HEK293T (cell line): ENCODE data around the gene GMCL2.

ENCODE experiments used
- CTCF ChIA-PET: fragments of 350-600 bp; formaldehyde crosslinking; extraction: SDS; loops from one replicate; lab custom pipeline; 2021; ENCODE audit warnings: antibody characterized with exemption, inconsistent platforms; lab: Yijun Ruan, JAX
- POLR2A ChIA-PET: fragments of 350-600 bp; formaldehyde crosslinking; extraction: SDS; loops from one replicate; lab custom pipeline; 2020; ENCODE audit warnings: antibody characterized with exemption, inconsistent platforms; lab: Yijun Ruan, JAX
- DNase-seq: peaks from one replicate; pipeline ENCODE4 v3.0.0; 2012; ENCODE audit warnings: mixed read lengths; ENCODE audit errors: extremely low spot score
- ARNT ChIP-seq: fragments of 450-650 bp; IDR thresholded peaks from 2 replicates; pipeline ENCODE4 v1.6.1; 2017; ENCODE audit warnings: mild to moderate bottlenecking
- BHLHE40 ChIP-seq: fragments of 450-650 bp; IDR thresholded peaks from 2 replicates; pipeline ENCODE4 v1.6.1; 2016; ENCODE audit warnings: mild to moderate bottlenecking, moderate library complexity, borderline replicate concordance
- ELF4 ChIP-seq: fragments of 450-650 bp; IDR thresholded peaks from 2 replicates; pipeline ENCODE4 v1.6.1; 2017; ENCODE audit warnings: antibody characterized with exemption
- FOXA1 ChIP-seq: fragments of 450-650 bp; IDR thresholded peaks from 2 replicates; pipeline ENCODE4 v1.6.1; 2016; ENCODE audit warnings: mild to moderate bottlenecking
- FOXK2 ChIP-seq: fragments of 450-650 bp; IDR thresholded peaks from 2 replicates; pipeline ENCODE4 v1.6.1; 2016; ENCODE audit warnings: mild to moderate bottlenecking
- FOXM1 ChIP-seq: fragments of 450-650 bp; IDR thresholded peaks from 2 replicates; pipeline ENCODE4 v1.6.1; 2017; ENCODE audit warnings: mild to moderate bottlenecking, borderline replicate concordance
- HDGF ChIP-seq: fragments of 450-650 bp; IDR thresholded peaks from 2 replicates; pipeline ENCODE4 v1.6.1; 2017; ENCODE audit warnings: antibody characterized with exemption, borderline replicate concordance
- L3MBTL2 ChIP-seq: fragments of 450-650 bp; conservative IDR thresholded peaks from 2 replicates; pipeline ENCODE4 v1.6.1; 2016; ENCODE audit warnings: mild to moderate bottlenecking
- LEF1 ChIP-seq: fragments of 450-650 bp; IDR thresholded peaks from 2 replicates; pipeline ENCODE4 v1.6.1; 2017; ENCODE audit warnings: mild to moderate bottlenecking, borderline replicate concordance
- NFRKB ChIP-seq: fragments of 450-650 bp; IDR thresholded peaks from 2 replicates; pipeline ENCODE4 v1.6.1; 2016; ENCODE audit warnings: mild to moderate bottlenecking, moderate library complexity
- PKNOX1 ChIP-seq: fragments of 450-650 bp; IDR thresholded peaks from 2 replicates; pipeline ENCODE4 v1.6.1; 2016
- SP1 ChIP-seq: fragments of 450-650 bp; IDR thresholded peaks from 2 replicates; pipeline ENCODE4 v1.6.1; 2017
- SUZ12 ChIP-seq: fragments of 450-650 bp; IDR thresholded peaks from 2 replicates; pipeline ENCODE4 v1.6.1; 2016; ENCODE audit warnings: mild to moderate bottlenecking
- TARDBP ChIP-seq: fragments of 450-650 bp; IDR thresholded peaks from 2 replicates; pipeline ENCODE4 v1.6.1; 2016
- ZNF384 ChIP-seq: fragments of 450-650 bp; IDR thresholded peaks from 2 replicates; pipeline ENCODE4 v1.6.1; 2016

The GMCL2 gene

GRCh38 chr5:178187014-178187413 is at the start of gene GMCL2:
Gene GMCL2 (minus strand): TSS chr5:178187371. CDS start chr5:178187299, 72 bp downstream.
- POLR2A ChIA-PET, result interaction anchor here (1.0 kb wide), 1 partner anchor 17 kb away, joined by 5 read pairs; the partner anchor contains the start of gene HNRNPAB
- no peak for TF ChIP-seq PKNOX1
- no peak for TF ChIP-seq SP1
- no peak for TF ChIP-seq NFRKB
- TF ChIP-seq FOXM1, result no peak
- no peak for TF ChIP-seq ZNF384
- no peak for TF ChIP-seq BHLHE40
- TF ChIP-seq LEF1, result no peak
- no peak for TF ChIP-seq ELF4
- DNase-seq, result no peak
- CTCF ChIA-PET, result no interaction called here

GRCh38 chr5:178236679-178237078 is 49.5 kb upstream of the GMCL2 start:
- CTCF ChIA-PET, result no interaction called here
- POLR2A ChIA-PET, result interaction anchor here (1.3 kb wide), 1 partner anchor 32 kb away, joined by 3 read pairs; the partner anchor contains the start of gene HNRNPAB
- TF ChIP-seq FOXA1 (no peak), ARNT (no peak), FOXK2 (no peak), HDGF (no peak), PKNOX1 (no peak), TARDBP (no peak)
- no peak for DNase-seq

- TF ChIP-seq PKNOX1 (no peak), BHLHE40 (no peak), HDGF (no peak), TARDBP (no peak), SP1 (no peak), SUZ12 (no peak), LEF1 (no peak), ZNF384 (no peak), FOXA1 (no peak), FOXM1 (no peak), L3MBTL2 (no peak), ELF4 (no peak)
- ChIA-PET POLR2A (interaction anchor here (1.3 kb wide), 1 partner anchor 32 kb away, joined by 3 read pairs; the partner anchor contains the start of gene HNRNPAB), CTCF (no interaction called here)
- no peak for DNase-seq
These were observed 49.0 kb upstream of the GMCL2 start for GRCh38 chr5:178236126-178236525.

- DNase-seq, result no peak
- no peak for TF ChIP-seq FOXA1
- ChIA-PET CTCF (interaction anchor here (0.8 to 1.2 kb wide), 7 partner anchors 8 to 355 kb away, joined by 3 to 6 read pairs (median 3); partner anchors contain the start of gene COL23A1), POLR2A (interaction anchor here (1.8 kb wide), 1 partner anchor 31 kb away, joined by 11 read pairs; the partner anchor contains the start of gene HNRNPAB)
These were observed 48.4 kb upstream of the GMCL2 start for GRCh38 chr5:178235588-178235974.

- TF ChIP-seq PKNOX1, result peak; percentile 82
- TF ChIP-seq NFRKB, result no peak
- no peak for TF ChIP-seq BHLHE40
- TF ChIP-seq L3MBTL2, result peak; percentile 52
- TF ChIP-seq LEF1, result no peak
- ChIA-PET CTCF (interaction anchor here (0.5 to 1.2 kb wide), 16 partner anchors 9 to 1428 kb away, joined by 3 to 6 read pairs (median 3); partner anchors contain the start of gene COL23A1), POLR2A (interaction anchor here (1.8 kb wide), 1 partner anchor 31 kb away, joined by 11 read pairs; the partner anchor contains the start of gene HNRNPAB)
- DNase-seq, result peak; percentile 87
These were observed 47.8 kb upstream of the GMCL2 start for GRCh38 chr5:178234750-178235587.

GRCh38 chr5:178234121-178234749 is 47.1 kb upstream of the GMCL2 start:
- DNase-seq, result no peak
- ChIA-PET POLR2A (interaction anchor here (1.8 kb wide), 1 partner anchor 30 kb away, joined by 11 read pairs; the partner anchor contains the start of gene HNRNPAB), CTCF (interaction anchor here (0.5 to 1.2 kb wide), 15 partner anchors 10 to 1429 kb away, joined by 3 to 6 read pairs (median 3); partner anchors contain the start of gene COL23A1)
- no peak for TF ChIP-seq BHLHE40
- TF ChIP-seq ARNT, result no peak
